ENCODE measurements around the gene ASIC2.

ASIC2 gene

DNA sequence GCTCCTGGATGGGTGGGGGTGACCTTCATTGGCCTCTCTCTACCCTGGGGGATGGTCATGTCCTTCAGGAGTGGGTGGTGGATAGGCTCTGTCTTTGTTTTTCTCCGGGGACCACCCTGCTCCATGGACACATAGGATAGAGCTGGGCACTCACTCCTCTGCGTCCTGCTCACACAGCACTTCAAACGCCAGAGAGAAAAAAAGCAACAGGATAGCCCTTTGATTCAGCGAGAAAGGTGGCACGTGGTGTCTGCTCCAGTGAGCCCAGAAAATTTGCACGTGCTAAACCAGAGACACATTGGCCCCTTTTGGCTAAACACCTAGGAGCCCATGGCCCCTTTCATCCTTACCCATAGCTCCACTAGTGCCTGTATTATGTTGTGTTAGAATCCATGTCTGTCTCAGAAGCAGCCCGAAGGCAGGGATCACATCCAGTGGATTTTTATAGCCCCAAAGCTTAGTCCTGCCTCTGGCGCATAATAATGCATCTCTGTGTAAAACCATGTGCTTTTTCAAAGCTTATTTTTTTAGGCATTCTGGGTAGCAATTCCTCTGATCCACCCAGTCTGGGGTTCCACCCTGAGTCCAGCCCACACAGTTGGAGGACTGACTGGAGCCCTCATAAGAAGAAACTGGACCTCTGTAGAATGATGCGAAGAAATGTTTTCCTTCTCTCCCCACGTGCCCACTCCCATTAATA is 90.1 kb downstream of the ASIC2 start:
- DNase-seq: no peak

GRCh38 chr17:33202021-33202420 is 91.1 kb downstream of the ASIC2 start:
- no peak for DNase-seq

DNA sequence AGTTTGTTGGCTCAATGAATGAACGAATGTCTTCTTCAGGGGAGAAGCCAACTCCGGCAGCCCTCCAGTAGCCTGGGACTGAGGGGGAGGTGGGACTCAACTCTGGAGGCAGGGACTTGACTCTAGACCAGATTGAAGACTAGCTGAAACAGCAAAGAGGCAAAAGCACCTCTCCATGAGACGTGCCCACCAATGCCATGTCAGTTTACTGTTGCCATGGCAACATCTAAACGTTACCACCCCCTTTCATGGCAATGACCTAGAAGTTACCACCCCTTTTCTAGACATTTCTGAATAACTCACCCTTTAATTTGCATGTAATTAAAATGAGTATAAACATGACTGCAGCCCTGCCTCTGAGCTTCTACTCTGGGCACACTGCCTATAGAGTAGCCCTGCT is 91.8 kb downstream of the ASIC2 start:
- no peak for DNase-seq

- DNase-seq: no peak
Measured at GRCh38 chr17:33200587-33200986, 92.5 kb downstream of the ASIC2 start.

DNA sequence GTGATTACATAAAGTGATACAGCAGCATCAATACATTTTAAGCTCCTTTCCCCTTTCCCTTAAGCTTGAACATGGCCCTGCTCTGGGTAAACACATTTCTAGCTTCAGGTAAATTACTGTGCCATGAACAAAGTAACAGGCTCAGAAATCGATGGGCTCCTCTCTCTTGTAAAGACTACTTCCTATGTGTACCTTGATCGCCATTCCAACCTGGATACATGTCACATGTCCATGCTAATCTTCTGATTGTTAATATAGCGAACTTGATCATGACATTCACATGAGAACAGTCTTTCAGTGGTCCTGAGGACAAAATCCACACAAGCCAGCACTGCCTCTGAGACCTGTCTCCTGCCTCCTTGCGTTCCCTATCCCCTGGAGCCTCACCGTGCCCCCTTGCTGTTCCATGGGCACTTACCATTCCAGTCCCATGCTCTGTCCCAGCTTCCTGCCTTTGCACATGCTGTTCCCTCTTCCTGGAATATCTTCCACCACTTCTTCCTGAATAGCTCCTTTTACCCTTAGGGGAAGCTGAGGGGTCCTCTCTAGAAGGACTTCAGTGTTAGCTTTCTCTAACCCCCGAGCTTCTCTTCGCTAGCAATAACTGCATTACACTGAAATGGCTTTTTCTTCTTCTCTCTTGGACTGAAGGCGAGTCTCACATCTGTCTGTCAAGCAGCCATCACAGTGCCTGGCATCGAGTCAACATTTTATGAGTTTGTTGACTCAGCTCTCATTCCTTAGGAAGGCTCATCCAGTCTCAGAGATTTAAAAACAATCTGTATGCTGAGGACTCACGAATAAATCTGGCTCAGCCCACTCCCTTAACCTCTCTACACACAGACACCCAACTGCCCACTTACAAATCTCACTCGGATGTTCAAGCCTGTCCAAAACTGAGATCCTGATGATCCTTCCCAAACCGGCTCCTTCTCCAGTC is 93.3 kb downstream of the ASIC2 start:
- no peak for DNase-seq

- DNase-seq: no peak
Measured at GRCh38 chr17:33198954-33199353, 94.1 kb downstream of the ASIC2 start.

DNA sequence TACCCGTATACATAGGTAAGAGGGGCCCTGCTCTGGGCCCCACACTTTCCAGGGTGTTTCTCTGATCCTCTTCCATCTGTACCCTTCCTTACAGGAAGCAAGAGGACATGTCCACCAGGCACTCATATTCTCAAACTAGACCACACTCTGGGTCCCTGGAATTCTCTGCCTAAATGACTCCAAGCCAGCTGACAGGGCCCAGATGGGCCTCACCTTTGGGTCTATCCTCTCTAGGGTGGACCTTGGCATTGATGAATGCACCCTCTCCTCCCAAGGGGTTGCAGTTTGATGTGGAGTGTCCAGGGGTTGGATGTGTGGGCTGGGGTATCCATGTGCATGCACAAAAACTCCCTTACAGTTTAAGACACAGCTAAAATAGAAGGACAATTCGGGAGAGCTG is 95.8 kb downstream of the ASIC2 start:
- no peak for DNase-seq

GRCh38 chr17:33196883-33197282 is 96.2 kb downstream of the ASIC2 start:
- DNase-seq: no peak

GRCh38 chr17:33192951-33193911 is 99.9 kb downstream of the ASIC2 start:
- DNase-seq: no peak

- no peak for DNase-seq
Measured at GRCh38 chr17:33183487-33184026, 109.5 kb downstream of the ASIC2 start.

DNA sequence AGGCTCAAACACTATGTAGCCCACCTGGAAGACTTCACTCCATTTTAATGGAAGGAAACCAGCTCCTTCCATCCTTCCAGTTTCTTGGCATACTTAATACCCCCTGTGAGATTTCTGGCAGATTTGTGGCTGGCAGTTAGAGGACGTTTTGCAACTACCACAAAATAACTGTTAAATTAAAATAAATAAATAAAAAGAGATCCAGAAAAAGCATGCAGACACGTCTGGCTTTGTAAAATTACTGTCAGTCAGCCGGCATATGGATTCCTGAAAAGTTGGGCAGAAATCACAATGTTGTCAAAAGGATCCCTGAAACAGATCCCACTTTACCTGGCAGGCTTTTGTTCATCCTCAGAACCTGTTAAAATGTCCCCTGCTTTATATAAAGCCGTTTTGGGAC is 113.9 kb downstream of the ASIC2 start:
- no peak for DNase-seq

DNA sequence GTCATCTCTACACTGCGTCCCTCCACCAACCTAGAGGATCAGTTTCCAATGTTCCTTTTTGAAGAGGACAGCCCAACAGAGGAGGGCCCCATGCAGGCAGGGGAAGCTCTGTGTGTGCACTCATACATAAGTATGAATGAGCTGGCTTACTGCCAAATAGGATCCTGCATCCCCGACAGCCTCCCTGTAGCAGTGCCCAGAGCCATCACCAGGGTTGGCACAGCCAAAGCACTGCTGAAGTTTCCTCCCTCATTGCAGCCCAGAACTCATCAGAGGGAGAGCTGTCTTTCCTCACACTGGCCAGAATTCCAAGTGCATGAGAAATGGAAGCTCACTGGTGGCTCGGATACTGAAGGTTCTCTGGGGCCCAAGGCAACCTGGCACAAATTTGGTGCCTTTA is 114.4 kb downstream of the ASIC2 start:
- DNase-seq: no peak

- DNase-seq: no peak
Measured at GRCh38 chr17:33175562-33175961, 117.5 kb downstream of the ASIC2 start.

- DNase-seq: no peak
Measured at GRCh38 chr17:33171931-33172330, 121.2 kb downstream of the ASIC2 start.

- no peak for DNase-seq
Measured at GRCh38 chr17:33169580-33170285, 123.4 kb downstream of the ASIC2 start.

DNA sequence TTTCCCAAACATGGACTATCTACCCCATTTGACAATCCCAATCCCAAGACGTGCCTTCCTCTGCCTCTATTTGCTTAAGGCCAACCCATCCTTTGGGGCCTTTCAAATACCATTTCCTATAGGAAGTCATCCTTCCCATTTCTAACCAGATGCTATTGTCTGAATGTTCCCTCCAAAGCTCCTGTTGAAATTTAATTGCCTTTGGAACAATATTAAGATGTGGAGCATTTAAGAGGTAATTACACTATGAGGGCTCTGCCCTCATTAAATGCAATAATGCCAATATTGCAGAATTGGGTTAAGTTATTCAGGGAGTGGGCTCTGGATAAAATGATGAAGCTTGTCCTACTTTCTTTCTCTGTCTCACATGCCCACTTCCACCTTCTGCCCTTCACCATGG is 125.4 kb downstream of the ASIC2 start:
- DNase-seq: no peak

DNA sequence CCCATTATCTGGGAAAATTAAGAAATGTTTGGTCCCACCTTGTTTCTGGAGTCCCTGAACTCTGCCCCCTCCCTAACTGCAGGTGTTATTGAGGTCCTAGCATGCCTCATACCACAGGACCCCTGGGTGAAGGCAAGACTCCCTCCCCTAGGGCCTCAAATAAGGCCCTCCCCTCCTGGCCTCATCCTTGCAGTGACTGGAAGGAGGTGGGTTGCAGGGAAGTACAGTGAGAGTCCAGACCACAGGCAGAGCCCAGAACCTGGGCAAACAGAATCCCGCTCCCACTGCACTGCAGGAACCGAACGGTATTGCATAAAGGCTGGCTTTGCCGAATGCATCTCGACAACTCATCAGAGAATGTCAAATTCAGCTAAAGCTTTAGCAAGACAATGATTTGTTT is 126.6 kb downstream of the ASIC2 start:
- DNase-seq: no peak

GRCh38 chr17:33164169-33164881 is 128.8 kb downstream of the ASIC2 start:
- peak; percentile 13 to 53 for DNase-seq

GRCh38 chr17:33163533-33164168 is 129.4 kb downstream of the ASIC2 start:
- no peak for DNase-seq

- peak; percentile 35 to 37 for DNase-seq
Measured at GRCh38 chr17:33154869-33155455, 138.1 kb downstream of the ASIC2 start.

Data from cerebellar nuclear complex (tissue), 1 donor.